WTC11 (cell line): ENCODE measurements around the gene CPPED1. TPM values are rescaled to one million over a fixed set of nuclear protein-coding genes. Genes with fewer than 3 reads are reported as not detected.

Experiments used
- ATAC-seq: fragments of 200-7000 bp; cut with Tn5 transposase; 2 replicates; pipeline ENCODE4 v1.10.0; 2021; ENCODE audit warnings: mild to moderate bottlenecking, moderate library complexity
- CTCF ChIA-PET: fragments of 300-600 bp; sonication (Branson Sonifier 250); formaldehyde crosslinking; loops from one replicate; lab custom pipeline; 2021; ENCODE audit warnings: antibody characterized with exemption; lab: Charles Lee
- POLR2A ChIA-PET: fragments of 350-600 bp; sonication (Branson Sonifier 250); formaldehyde crosslinking; loops from one replicate; lab custom pipeline; 2021; ENCODE audit warnings: antibody characterized with exemption; lab: Charles Lee
- DNase-seq: peaks from one replicate; pipeline ENCODE4 v3.0.0; 2021; ENCODE audit warnings: low spot score
- H3K27ac Mint-ChIP-seq: 2 replicates; pipeline ENCODE4 v1.8.0; 2021; ENCODE audit warnings: mixed read lengths
- H3K27me3 Mint-ChIP-seq: 2 replicates; pipeline ENCODE4 v1.8.0; 2021; ENCODE audit warnings: low read depth, mild to moderate bottlenecking, moderate library complexity, mixed read lengths
- H3K36me3 Mint-ChIP-seq: 2 replicates; pipeline ENCODE4 v1.8.0; 2021; ENCODE audit warnings: mixed read lengths
- H3K4me1 Mint-ChIP-seq: 2 replicates; pipeline ENCODE4 v1.8.0; 2022; ENCODE audit warnings: mixed read lengths
- H3K4me3 Mint-ChIP-seq: 2 replicates; pipeline ENCODE4 v1.8.0; 2021; ENCODE audit warnings: mild to moderate bottlenecking, moderate library complexity, mixed read lengths
- H3K9me3 Mint-ChIP-seq: 2 replicates; pipeline ENCODE4 v1.8.0; 2021; ENCODE audit warnings: mixed read lengths
- ATF3 ChIP-seq: sonication (generic); formaldehyde crosslinking; conservative IDR thresholded peaks from 2 replicates; pipeline ENCODE4 v1.8.1; 2022; ENCODE audit warnings: mild to moderate bottlenecking, missing genetic modification reagents
- ATF6 ChIP-seq: sonication (generic); formaldehyde crosslinking; IDR thresholded peaks from 2 replicates; pipeline ENCODE4 v1.8.1; 2023; ENCODE audit warnings: mild to moderate bottlenecking, missing genetic modification reagents
- CDX4 ChIP-seq: fragments of 250-450 bp; sonication (Bioruptor Pico); IDR thresholded peaks from 2 replicates; pipeline ENCODE4 v1.9.0; 2021; ENCODE audit warnings: moderate library complexity, mild to moderate bottlenecking, inconsistent platforms, borderline replicate concordance
- E2F5 ChIP-seq: sonication (generic); formaldehyde crosslinking; IDR thresholded peaks from 2 replicates; pipeline ENCODE4 v1.8.1; 2022; ENCODE audit warnings: mild to moderate bottlenecking, moderate library complexity, missing genetic modification reagents
- FOXP4 ChIP-seq: sonication (generic); formaldehyde crosslinking; IDR thresholded peaks from 2 replicates; pipeline ENCODE4 v1.8.0; 2022; ENCODE audit warnings: mild to moderate bottlenecking, missing genetic modification reagents
- GRHL2 ChIP-seq: fragments of 250-450 bp; sonication (Bioruptor Pico); IDR thresholded peaks from 2 replicates; pipeline ENCODE4 v1.8.0; 2022; ENCODE audit warnings: mild to moderate bottlenecking, moderate library complexity; ENCODE audit not compliant: insufficient replicate concordance, severe bottlenecking
- HMGA2 ChIP-seq: fragments of 250-450 bp; sonication (Bioruptor Pico); IDR thresholded peaks from 2 replicates; pipeline ENCODE4 v1.4.0; 2021; ENCODE audit warnings: mild to moderate bottlenecking, moderate library complexity
- IRF1 ChIP-seq: sonication (generic); formaldehyde crosslinking; IDR thresholded peaks from 2 replicates; pipeline ENCODE4 v1.8.0; 2023; ENCODE audit warnings: missing genetic modification reagents
- JAZF1 ChIP-seq: fragments of 250-450 bp; sonication (Bioruptor Pico); IDR thresholded peaks from 2 replicates; pipeline ENCODE4 v1.9.0; 2021; ENCODE audit warnings: moderate library complexity, mild to moderate bottlenecking, inconsistent platforms
- MAX ChIP-seq: sonication (generic); formaldehyde crosslinking; IDR thresholded peaks from 2 replicates; pipeline ENCODE4 v1.8.0; 2022; ENCODE audit warnings: mild to moderate bottlenecking, missing genetic modification reagents
- NR2C2 ChIP-seq: sonication (generic); formaldehyde crosslinking; IDR thresholded peaks from 2 replicates; pipeline ENCODE4 v1.8.0; 2022; ENCODE audit warnings: mild to moderate bottlenecking, missing genetic modification reagents
- STAT6 ChIP-seq: sonication (generic); formaldehyde crosslinking; conservative IDR thresholded peaks from 2 replicates; pipeline ENCODE4 v1.8.1; 2023; ENCODE audit warnings: mild to moderate bottlenecking, low read depth, missing genetic modification reagents, moderate library complexity
- ZBTB21 ChIP-seq: sonication (generic); formaldehyde crosslinking; IDR thresholded peaks from 2 replicates; pipeline ENCODE4 v1.8.1; 2023; ENCODE audit warnings: mild to moderate bottlenecking, missing genetic modification reagents, borderline replicate concordance
- total RNA-seq: library from RNA; stranded (reverse); gene quantifications from 3 replicates; pipeline ENCODE4 v1.2.3, GENCODE V29; 2021

Gene CPPED1
- total RNA-seq, 1 experiment from 2014 or later = 8.8 TPM

- no peak for ATAC-seq
- TF ChIP-seq E2F5 (CRISPR knock-in tag) (no peak), IRF1 (CRISPR knock-in tag) (no peak), ATF6 (CRISPR knock-in tag) (no peak)
- H3K27me3 Mint-ChIP-seq = no peaks in the 10 kb centered on the region
Measured at GRCh38 chr16:12737563-12737962, 66.1 kb downstream of the CPPED1 start.

GRCh38 chr16:12735805-12736204, 67.9 kb downstream of the CPPED1 start:
- ATAC-seq (peak; percentile 72), DNase-seq (no peak)
- CTCF ChIA-PET = interaction anchor here (1.8 kb wide), 1 partner anchor 12 kb away, joined by 4 read pairs; no protein-coding TSS in a partner anchor
- POLR2A ChIA-PET = no interaction called here
- H3K27ac Mint-ChIP-seq = no peak overlapping the region
- TF ChIP-seq HMGA2 (CRISPR knock-in tag) (no peak), MAX (CRISPR knock-in tag) (no peak), GRHL2 (CRISPR knock-in tag) (no peak), ZBTB21 (CRISPR knock-in tag) (no peak), JAZF1 (CRISPR knock-in tag) (no peak), FOXP4 (no peak), CDX4 (no peak)
- TF ChIP-seq, all 79 proteins: peak for 0
- H3K36me3 Mint-ChIP-seq = peaks cover 24% of the 10 kb centered on the region
- no peak overlapping the region for H3K4me3 Mint-ChIP-seq
- peaks cover 7% of the 10 kb centered on the region for H3K4me1 Mint-ChIP-seq
- no peaks in the 10 kb centered on the region for H3K27me3 Mint-ChIP-seq
- peaks cover 29% of the 10 kb centered on the region for H3K9me3 Mint-ChIP-seq

More at GRCh38 chr16:12737563-12737962, 66.1 kb downstream of the CPPED1 start:
- Mint-ChIP-seq H3K4me1 (peaks cover 13% of the 10 kb centered on the region), H3K9me3 (peaks cover 17% of the 10 kb centered on the region), H3K36me3 (peaks cover 17% of the 10 kb centered on the region), H3K4me3 (no peak overlapping the region), H3K27ac (no peak overlapping the region)
- DNase-seq = no peak
- ChIA-PET CTCF (no interaction called here), POLR2A (no interaction called here)

- ChIA-PET POLR2A (no interaction called here), CTCF (no interaction called here)
- Mint-ChIP-seq H3K27ac (no peak overlapping the region), H3K36me3 (peaks cover 20% of the 10 kb centered on the region), H3K27me3 (no peaks in the 10 kb centered on the region), H3K4me1 (peaks cover 6% of the 10 kb centered on the region; the same call in 1 of the 2 replicates), H3K4me3 (no peak overlapping the region), H3K9me3 (peaks cover 24% of the 10 kb centered on the region)
- ATAC-seq (no peak), DNase-seq (no peak)
- TF ChIP-seq NR2C2 (CRISPR knock-in tag) (no peak), STAT6 (CRISPR knock-in tag) (no peak), ATF3 (CRISPR knock-in tag) (no peak)
Measured at GRCh38 chr16:12732600-12732999, 71.1 kb downstream of the CPPED1 start.
